HG03095 (cell line): ENCODE measurements around the gene EIPR1.

Source experiments
- ATAC-seq: cut with Tn5 transposase; IDR thresholded peaks from one replicate; pipeline ENCODE4 v1.9.1; 2021; ENCODE audit warnings: moderate library complexity; ENCODE audit not compliant: unreplicated experiment

The EIPR1 gene

DNA sequence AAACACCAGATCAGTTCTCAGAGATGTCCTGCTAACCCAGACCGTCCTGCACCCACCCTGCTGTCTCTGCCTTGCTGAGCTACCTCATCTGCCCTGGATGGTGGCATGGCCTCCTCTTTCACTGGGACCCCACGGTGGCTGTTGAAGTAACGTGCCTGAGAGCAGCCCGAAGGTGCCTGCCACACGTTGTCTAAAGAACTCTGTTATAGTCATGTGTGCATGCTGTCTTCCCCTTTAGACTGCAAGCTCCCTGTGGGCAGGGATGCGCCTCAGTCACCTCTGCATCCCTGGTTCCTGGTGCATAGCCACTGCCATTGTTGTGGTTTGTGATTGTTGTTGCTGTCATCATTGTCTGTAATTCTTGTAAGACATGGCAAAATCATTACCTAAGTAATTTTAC is 235.9 kb downstream of the EIPR1 start:
- no peak for ATAC-seq

DNA sequence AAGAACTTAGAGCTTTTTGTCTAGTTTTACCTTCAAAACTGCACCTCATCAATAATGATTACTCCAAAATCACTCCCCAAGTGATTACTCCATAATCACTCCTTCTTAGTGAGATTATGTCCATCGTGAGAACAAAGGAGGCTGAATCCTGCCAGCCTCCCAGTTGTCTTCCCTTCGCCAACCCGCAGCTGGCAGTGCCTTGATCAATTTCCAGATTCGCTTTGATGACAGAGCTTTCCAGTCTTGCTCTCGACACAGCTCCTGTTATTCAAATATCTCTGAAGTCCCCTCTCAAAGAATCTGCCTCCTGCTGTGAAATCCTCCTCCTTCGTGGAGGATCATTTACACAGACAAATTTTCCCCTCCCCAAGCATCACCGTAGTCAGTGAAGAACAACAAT is 237.7 kb downstream of the EIPR1 start:
- ATAC-seq: no peak
